H1 (cell line): ENCODE results near the gene NFIA. TPM values are rescaled to one million over a fixed set of nuclear protein-coding genes. Genes with fewer than 3 reads are reported as not detected.

ENCODE experiments used
- CTCF ChIA-PET: fragments of 300-600 bp; sonication (Branson Sonifier 250); formaldehyde crosslinking; loops from one replicate; lab custom pipeline; 2021; ENCODE audit not compliant: partially characterized antibody; lab: Charles Lee
- POLR2A ChIA-PET: fragments of 300-600 bp; sonication (Branson Sonifier 250); formaldehyde crosslinking; loops from one replicate; lab custom pipeline; 2021; ENCODE audit warnings: inconsistent platforms; ENCODE audit not compliant: partially characterized antibody; lab: Charles Lee
- DNase-seq, 2 experiments: peaks; one replicate each; pipeline versions ENCODE4 v3.0.0 to v3.0.0-alpha.2; 2010 to 2022; ENCODE audit warnings: low spot score in 2 of 2, low read depth in 1 of 2, mixed read lengths in 1 of 2
- FAIRE-seq: peaks from 2 replicates; lab custom pipeline; 2011; peaks lifted over from hg19 to GRCh38; lab: Jason Lieb, UNC
- H2AFZ ChIP-seq: 2 replicates; pipeline ENCODE4 v1.8.1; 2012; ENCODE audit warnings: low read length, inconsistent platforms
- H2AK5ac ChIP-seq: 2 replicates; pipeline ENCODE4 v1.6.1; 2013; ENCODE audit warnings: low read depth, low read length
- H2BK120ac ChIP-seq: replicated peaks from 2 replicates; pipeline ENCODE3; 2013; ENCODE audit warnings: low read depth, low read length, inconsistent platforms
- H2BK12ac ChIP-seq: 2 replicates; pipeline ENCODE4 v1.6.1; 2013; ENCODE audit warnings: low read depth, low read length
- H2BK15ac ChIP-seq: 2 replicates; pipeline ENCODE4 v1.6.1; 2013; ENCODE audit warnings: low read length
- H2BK20ac ChIP-seq: 2 replicates; pipeline ENCODE4 v1.6.1; 2013; ENCODE audit warnings: low read length
- H2BK5ac ChIP-seq: 2 replicates; pipeline ENCODE4 v1.6.1; 2013; ENCODE audit warnings: low read depth, low read length
- H3K14ac ChIP-seq: 2 replicates; pipeline ENCODE4 v1.6.1; 2013; ENCODE audit warnings: inconsistent platforms; ENCODE audit not compliant: insufficient read length
- H3K18ac ChIP-seq: 2 replicates; pipeline ENCODE4 v1.6.1; 2013; ENCODE audit warnings: low read length; ENCODE audit errors: extremely low read depth
- H3K23ac ChIP-seq: 2 replicates; pipeline ENCODE4 v1.6.1; 2013; ENCODE audit warnings: inconsistent platforms; ENCODE audit not compliant: insufficient read length
- H3K23me2 ChIP-seq: 2 replicates; pipeline ENCODE4 v1.6.1; 2013; ENCODE audit warnings: low read depth, low read length
- H3K27ac ChIP-seq: 2 replicates; pipeline ENCODE4 v1.6.1; 2011; ENCODE audit warnings: low read depth, low read length, inconsistent platforms
- H3K27me3 ChIP-seq, 4 experiments: replicated peaks in 1 of 4; 1 replicate in 1 of 4; 2 replicates in 3 of 4; pipeline versions ENCODE4 v1.6.1 to v1.8.1; 2011 to 2013; ENCODE audit warnings: low read length in 3 of 4, mild to moderate bottlenecking in 3 of 4, inconsistent platforms in 2 of 4, mixed read lengths in 2 of 4, moderate library complexity in 1 of 4; ENCODE audit not compliant: control insufficient read depth in 3 of 4, insufficient read depth in 3 of 4; ENCODE audit errors: extremely low read depth in 1 of 4
- H3K36me3 ChIP-seq, 4 experiments: 2 replicates each; pipeline versions ENCODE4 v1.6.1 to v1.8.1; 2011 to 2013; ENCODE audit warnings: mild to moderate bottlenecking in 4 of 4, low read length in 3 of 4, moderate library complexity in 2 of 4, control low read depth in 1 of 4, inconsistent platforms in 1 of 4; ENCODE audit not compliant: insufficient read depth in 4 of 4, control insufficient read depth in 2 of 4
- H3K4ac ChIP-seq: replicated peaks from 2 replicates; pipeline ENCODE3; 2013; ENCODE audit warnings: low read length, low read depth, mixed read lengths, inconsistent platforms; ENCODE audit not compliant: insufficient read length
- H3K4me1 ChIP-seq, 4 experiments: replicated peaks in 1 of 4; 1 replicate in 1 of 4; 2 replicates in 3 of 4; pipeline versions ENCODE4 v1.6.1 to v1.8.1; 2011 to 2013; ENCODE audit warnings: low read length in 3 of 4, inconsistent platforms in 2 of 4, mixed read lengths in 1 of 4; ENCODE audit not compliant: insufficient read depth in 4 of 4, control insufficient read depth in 3 of 4
- H3K4me2 ChIP-seq, 2 experiments: 2 replicates each; pipeline versions ENCODE4 v1.6.1 to v1.8.1; 2011 to 2013; ENCODE audit warnings: low read depth in 2 of 2, low read length in 2 of 2, control low read depth in 1 of 2, inconsistent platforms in 1 of 2, mild to moderate bottlenecking in 1 of 2; ENCODE audit not compliant: insufficient read depth in 1 of 2
- H3K4me3 ChIP-seq, 4 experiments: fragments of 200-600, 300-600 bp in 1 of 4; sonication (generic), shearing (Covaris generic), sonication (Bioruptor Twin) in 1 of 4; 2 replicates each; pipeline versions ENCODE4 v1.5.1 to v1.8.1; 2011 to 2016; ENCODE audit warnings: low read length in 4 of 4, low read depth in 3 of 4, control low read depth in 2 of 4, inconsistent platforms in 2 of 4, mild to moderate bottlenecking in 2 of 4, mixed read lengths in 1 of 4, moderate library complexity in 1 of 4; ENCODE audit not compliant: insufficient read depth in 2 of 4; ENCODE audit errors: extremely low read depth in 1 of 4
- H3K56ac ChIP-seq: replicated peaks from 2 replicates; pipeline ENCODE3; 2013; ENCODE audit warnings: low read depth, mild to moderate bottlenecking, mixed read lengths, low read length, inconsistent platforms; ENCODE audit not compliant: insufficient read length
- H3K79me1 ChIP-seq: 2 replicates; pipeline ENCODE4 v1.6.1; 2013; ENCODE audit warnings: low read depth, low read length, control low read depth
- H3K79me2 ChIP-seq, 2 experiments: 2 replicates each; pipeline versions ENCODE4 v1.6.1 to v1.8.1; 2012 to 2013; ENCODE audit warnings: low read length in 2 of 2, mild to moderate bottlenecking in 2 of 2, inconsistent platforms in 1 of 2; ENCODE audit not compliant: insufficient read depth in 2 of 2, control insufficient read depth in 1 of 2
- H3K9ac ChIP-seq, 4 experiments: replicated peaks in 1 of 4; 1 replicate in 1 of 4; 2 replicates in 3 of 4; pipeline versions ENCODE4 v1.6.1 to v1.8.1; 2011 to 2013; ENCODE audit warnings: low read depth in 3 of 4, low read length in 3 of 4, control low read depth in 2 of 4, mild to moderate bottlenecking in 2 of 4, moderate library complexity in 2 of 4, inconsistent platforms in 1 of 4; ENCODE audit errors: extremely low read depth in 1 of 4
- H3K9me3 ChIP-seq, 2 experiments: 2 replicates each; pipeline versions ENCODE4 v1.6.1 to v1.8.1; 2012 to 2013; ENCODE audit warnings: mild to moderate bottlenecking in 2 of 2, moderate library complexity in 2 of 2, control low read depth in 1 of 2, inconsistent platforms in 1 of 2, low read depth in 1 of 2, low read length in 1 of 2, mixed read lengths in 1 of 2; ENCODE audit not compliant: insufficient read depth in 2 of 2
- H4K20me1 ChIP-seq, 2 experiments: replicated peaks in 1 of 2; 2 replicates each; pipeline versions ENCODE3 to v1.8.1; 2011 to 2013; ENCODE audit warnings: inconsistent platforms in 2 of 2, low read length in 2 of 2, mild to moderate bottlenecking in 1 of 2; ENCODE audit not compliant: insufficient read depth in 2 of 2, control insufficient read depth in 1 of 2
- H4K5ac ChIP-seq: 2 replicates; pipeline ENCODE4 v1.6.1; 2013; ENCODE audit warnings: low read length, low read depth, mixed read lengths, inconsistent platforms; ENCODE audit not compliant: insufficient read length
- H4K8ac ChIP-seq: 2 replicates; pipeline ENCODE4 v1.8.0; 2013; ENCODE audit warnings: mild to moderate bottlenecking, moderate library complexity, low read length, inconsistent platforms; ENCODE audit not compliant: insufficient read depth; ENCODE audit errors: extremely low read depth
- H4K91ac ChIP-seq: replicated peaks from 2 replicates; pipeline ENCODE3; 2013; ENCODE audit warnings: low read length, mixed read lengths, inconsistent platforms; ENCODE audit not compliant: insufficient read length
- ATF2 ChIP-seq: IDR thresholded peaks from 2 replicates; pipeline ENCODE4 v1.6.1; 2012; ENCODE audit warnings: low read length, inconsistent platforms
- BRCA1 ChIP-seq: IDR thresholded peaks from 2 replicates; pipeline ENCODE4 v1.6.1; 2012; ENCODE audit warnings: low read depth, low read length, improper control_type of control experiment
- CBX5 ChIP-seq: fragments of 300-800, 300-1000 bp; sonication (generic); IDR thresholded peaks from 2 replicates; pipeline ENCODE4 v1.7.1; 2016; ENCODE audit warnings: antibody characterized with exemption, low read length, low read depth
- CHD1 ChIP-seq: IDR thresholded peaks from 2 replicates; pipeline ENCODE4 v1.6.1; 2012; ENCODE audit warnings: low read depth, low read length, improper control_type of control experiment
- E2F6 ChIP-seq: IDR thresholded peaks from 2 replicates; pipeline ENCODE4 v1.6.1; 2012; ENCODE audit warnings: inconsistent platforms
- EP300 ChIP-seq, 2 experiments: IDR thresholded peaks; 1 replicate in 1 of 2; 2 replicates in 1 of 2; pipeline ENCODE4 v1.6.1; 2011 to 2012; ENCODE audit warnings: low read depth in 2 of 2, low read length in 2 of 2, mild to moderate bottlenecking in 2 of 2, borderline replicate concordance in 1 of 2, inconsistent platforms in 1 of 2, moderate library complexity in 1 of 2
- JUND ChIP-seq: IDR thresholded peaks from 2 replicates; pipeline ENCODE4 v1.6.1; 2011; ENCODE audit warnings: mild to moderate bottlenecking, improper control_type of control experiment, low read length
- SIN3A ChIP-seq, 2 experiments: IDR thresholded peaks in 1 of 2; conservative IDR thresholded peaks in 1 of 2; 2 replicates each; pipeline ENCODE4 v1.6.1; 2011 to 2012; ENCODE audit warnings: low read length in 2 of 2, improper control_type of control experiment in 1 of 2, low read depth in 1 of 2, mild to moderate bottlenecking in 1 of 2
- SP2 ChIP-seq: IDR thresholded peaks from 2 replicates; pipeline ENCODE4 v1.6.1; 2012; ENCODE audit warnings: mild to moderate bottlenecking, low read length, inconsistent platforms
- TEAD4 ChIP-seq: IDR thresholded peaks from 2 replicates; pipeline ENCODE4 v1.6.1; 2012; ENCODE audit warnings: low read depth, low read length, inconsistent platforms, mixed read lengths
- YY1 ChIP-seq: IDR thresholded peaks from 2 replicates; pipeline ENCODE4 v1.6.1; 2011; ENCODE audit warnings: low read depth, mild to moderate bottlenecking, low read length
- WGBS, 2 experiments: shearing (Covaris generic) in 1 of 2; methylation state at CpG; one replicate each; pipeline versions ENCODE4 v1.1.6 to v1.1.7; 2013 to 2015; ENCODE audit warnings: low lambda C conversion rate in 2 of 2, mixed read lengths in 2 of 2, inconsistent platforms in 1 of 2, low coverage in 1 of 2, missing lambda C conversion rate in 1 of 2; ENCODE audit not compliant: insufficient replicate concordance in 2 of 2, insufficient coverage in 1 of 2, insufficient read length in 1 of 2; ENCODE audit errors: extremely low coverage in 1 of 2, missing lambda C conversion rate in 1 of 2; 5-methylcytosine and 5-hydroxymethylcytosine counted together
- polyA plus RNA-seq, 7 experiments: library from polyadenylated mRNA; depleted of rRNA in 3 of 7; stranded (reverse) in 5 of 7; unstranded in 2 of 7; fragments of >200 nt in 5 of 7; fragments of 200-250 nt in 2 of 7; gene quantifications; 1 replicate in 5 of 7; 2 replicates in 1 of 7; 4 replicates in 1 of 7; pipeline versions ENCODE4 v1.2.1 to v1.2.3, GENCODE V29; 2011 to 2013; ENCODE audit warnings: missing spikeins in 2 of 7, mixed read lengths in 2 of 7
- total RNA-seq: library from RNA; stranded (reverse); fragmentation: NEBNext Ultra II Directional; extraction: Animal tissue kit (Norgen Biotek cat#: 25700); gene quantifications from 2 replicates; pipeline ENCODE4 v1.2.1, GENCODE V29; 2021

NFIA gene
- total and polyA plus RNA-seq, 2 of the 8 experiments (the other 6 are each of a cell fraction or from before 2014, with no cell fraction given), result 1.8 to 2.3 TPM

- Histone ChIP-seq H4K20me1 (no peaks in the 10 kb centered on the region), H3K56ac (no peak overlapping the region), H3K79me1 (no peaks in the 10 kb centered on the region), H3K27me3 (no peaks in the 10 kb centered on the region), H3K9me3 (no peaks in the 10 kb centered on the region), H3K9ac (no peak overlapping the region), H3K23me2 (no peaks in the 10 kb centered on the region), H4K5ac (no peak overlapping the region), H3K23ac (no peak overlapping the region), H3K79me2 (no peaks in the 10 kb centered on the region), H4K91ac (no peak overlapping the region), H2AK5ac (no peak overlapping the region), H3K4me1 (peaks cover 0 to 6% (median 0%) of the 10 kb centered on the region in 4 experiments; a peak in 1 of 7 replicates), H4K8ac (no peak overlapping the region), H3K36me3 (no peaks in the 10 kb centered on the region), H3K4me3 (no peak overlapping the region), H3K18ac (no peak overlapping the region), H3K27ac (no peak overlapping the region), H2BK5ac (no peak overlapping the region), H2BK15ac (no peak overlapping the region), H3K14ac (no peak overlapping the region), H3K4ac (no peak overlapping the region), H2AFZ (no peak overlapping the region), H2BK12ac (no peak overlapping the region), H3K4me2 (no peak overlapping the region), H2BK120ac (no peak overlapping the region), H2BK20ac (no peak overlapping the region)
- no peak for DNase-seq
- 95% methylated on average over 4 of the region's 4 CpGs; no CpG with 5 or more reads in 1 of the 2 experiments for WGBS, 2 experiments
- ChIA-PET POLR2A (no interaction called here), CTCF (interaction anchor here (1.2 kb wide), 1 partner anchor 64 kb away, joined by 3 read pairs; no protein-coding TSS in a partner anchor)
- FAIRE-seq, result no peak
- TF ChIP-seq EP300 (IDR thresholded peaks at IDR 0.05; ENCODE audit: borderline replicate concordance in 1 of 2, low read depth in 2 of 2, low read length in 2 of 2), result no peak
- no peak for TF ChIP-seq JUND
- TF ChIP-seq CBX5, result no peak
- no peak for TF ChIP-seq ATF2
- TF ChIP-seq SP2, result no peak
- no peak for TF ChIP-seq CHD1
- no peak for TF ChIP-seq BRCA1
- TF ChIP-seq E2F6, result no peak
- no peak for TF ChIP-seq TEAD4
- no peak for TF ChIP-seq SIN3A (conservative IDR thresholded peaks at IDR 0.05 in 1 of 2, IDR thresholded peaks at IDR 0.05 in 1 of 2; ENCODE audit: low read depth in 1 of 2, low read length in 2 of 2)
- TF ChIP-seq YY1, result no peak
Observed at GRCh38 chr1:61273167-61273705, 190.9 kb downstream of the NFIA start.
